A375 (cell line): ENCODE data around the gene TICAM2. TPM values are rescaled to one million over a fixed set of nuclear protein-coding genes. Genes with fewer than 3 reads are reported as not detected.

Source experiments
- total RNA-seq: library from RNA; depleted of rRNA; stranded (reverse); fragments of >200 nt; shearing (Covaris generic); gene quantifications from 2 replicates; pipeline ENCODE4 v1.2.3, GENCODE V29; 2014; rRNA removed

The TICAM2 gene, protein sequence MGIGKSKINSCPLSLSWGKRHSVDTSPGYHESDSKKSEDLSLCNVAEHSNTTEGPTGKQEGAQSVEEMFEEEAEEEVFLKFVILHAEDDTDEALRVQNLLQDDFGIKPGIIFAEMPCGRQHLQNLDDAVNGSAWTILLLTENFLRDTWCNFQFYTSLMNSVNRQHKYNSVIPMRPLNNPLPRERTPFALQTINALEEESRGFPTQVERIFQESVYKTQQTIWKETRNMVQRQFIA
- 2.3 TPM in 2 replicates for total RNA-seq

DNA sequence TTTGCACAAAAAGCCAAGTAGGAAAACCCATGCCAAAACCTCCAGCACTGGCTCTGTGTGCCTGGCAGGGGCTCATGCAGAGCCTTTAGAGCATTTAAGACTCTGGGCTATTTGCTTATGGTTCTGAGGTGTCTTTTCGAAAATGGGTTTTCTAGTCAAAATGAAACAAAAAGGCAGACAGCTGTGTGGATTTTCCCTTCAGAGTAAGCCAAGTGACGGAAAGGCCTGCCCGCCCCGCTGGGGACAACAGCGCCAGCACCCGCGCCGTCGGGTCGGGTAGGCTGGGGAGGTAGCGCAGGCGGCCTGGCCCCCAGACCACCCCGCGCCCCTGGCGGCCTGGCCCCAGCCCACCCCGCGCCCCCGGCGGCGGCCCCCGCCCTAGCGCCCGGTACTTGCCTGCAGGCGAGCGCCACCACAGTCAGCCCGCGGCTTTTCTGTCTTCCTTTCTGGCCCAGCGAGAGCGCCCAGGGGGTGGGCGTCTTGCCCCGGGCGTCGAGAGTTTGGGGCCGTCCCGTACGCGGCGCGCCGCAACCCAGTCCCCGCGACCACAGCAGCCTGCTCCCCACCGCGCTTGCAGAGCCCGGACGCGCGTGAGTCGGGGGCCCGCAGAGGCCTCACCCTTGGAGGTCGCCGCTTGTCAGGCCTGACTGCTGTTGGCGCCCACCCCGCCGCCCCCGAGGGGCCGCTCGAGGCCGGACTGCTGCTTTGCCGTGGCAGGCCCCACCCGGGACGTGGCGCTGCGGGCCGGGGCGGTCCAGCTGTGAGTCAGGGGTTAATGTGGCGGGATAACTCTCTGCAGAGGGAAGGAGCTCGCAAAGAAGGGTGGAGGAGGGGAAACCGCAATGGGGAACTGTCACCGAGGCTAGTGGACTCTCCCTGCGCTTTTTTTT is at the start of gene TICAM2:
TICAM2 (minus strand) TSS at position 779 of the 890 bp plus-strand sequence. CDS start 21,223 bp downstream, outside the sequence.

DNA sequence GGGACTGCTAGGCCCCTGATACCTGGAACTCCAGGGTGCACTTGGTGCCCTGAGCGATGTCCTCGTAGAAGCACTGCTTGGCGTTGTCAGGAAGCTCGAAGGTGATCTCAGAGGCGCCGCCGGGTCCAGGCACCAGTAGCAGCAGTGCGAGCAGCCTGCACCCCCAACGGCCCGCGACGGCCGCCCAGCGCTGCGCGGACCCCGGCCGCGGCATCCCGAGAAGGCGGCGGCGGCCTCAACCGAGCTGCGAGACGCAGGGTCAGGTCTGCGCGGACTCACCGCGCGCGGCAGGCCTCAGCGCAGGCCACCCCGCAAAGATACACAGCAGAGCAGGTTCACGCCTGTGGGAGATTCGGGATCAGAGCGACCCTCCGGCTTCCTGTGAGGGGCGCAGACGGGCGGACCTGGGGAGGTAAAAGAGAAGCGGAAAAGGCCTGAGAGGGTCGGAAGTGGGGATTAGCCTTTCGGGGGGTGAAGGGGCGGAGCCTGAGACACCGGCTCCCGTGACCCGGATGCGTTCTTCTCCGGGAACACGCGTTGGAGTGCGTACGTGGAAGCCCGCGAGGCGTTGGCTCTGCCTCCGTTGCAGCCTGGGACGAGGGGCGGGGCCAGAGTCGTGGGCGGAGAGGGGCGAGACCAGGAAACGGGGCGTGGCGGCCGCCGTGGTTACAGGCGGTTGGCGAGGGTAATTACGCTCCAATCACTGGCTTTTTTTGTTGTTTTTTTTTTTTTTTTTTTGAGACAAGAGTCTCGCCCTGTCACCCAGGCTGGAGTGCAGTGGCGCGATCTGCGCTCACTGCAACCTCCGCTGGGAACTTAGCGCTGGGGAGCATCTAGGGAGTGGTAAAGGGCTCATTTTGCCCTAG is 23.5 kb upstream of the TICAM2 start, which contains the start of gene TMED7:
TMED7 (minus strand) TSS at position 458 of the 866 bp plus-strand sequence; CDS start at position 214, 244 bp downstream.

DNA sequence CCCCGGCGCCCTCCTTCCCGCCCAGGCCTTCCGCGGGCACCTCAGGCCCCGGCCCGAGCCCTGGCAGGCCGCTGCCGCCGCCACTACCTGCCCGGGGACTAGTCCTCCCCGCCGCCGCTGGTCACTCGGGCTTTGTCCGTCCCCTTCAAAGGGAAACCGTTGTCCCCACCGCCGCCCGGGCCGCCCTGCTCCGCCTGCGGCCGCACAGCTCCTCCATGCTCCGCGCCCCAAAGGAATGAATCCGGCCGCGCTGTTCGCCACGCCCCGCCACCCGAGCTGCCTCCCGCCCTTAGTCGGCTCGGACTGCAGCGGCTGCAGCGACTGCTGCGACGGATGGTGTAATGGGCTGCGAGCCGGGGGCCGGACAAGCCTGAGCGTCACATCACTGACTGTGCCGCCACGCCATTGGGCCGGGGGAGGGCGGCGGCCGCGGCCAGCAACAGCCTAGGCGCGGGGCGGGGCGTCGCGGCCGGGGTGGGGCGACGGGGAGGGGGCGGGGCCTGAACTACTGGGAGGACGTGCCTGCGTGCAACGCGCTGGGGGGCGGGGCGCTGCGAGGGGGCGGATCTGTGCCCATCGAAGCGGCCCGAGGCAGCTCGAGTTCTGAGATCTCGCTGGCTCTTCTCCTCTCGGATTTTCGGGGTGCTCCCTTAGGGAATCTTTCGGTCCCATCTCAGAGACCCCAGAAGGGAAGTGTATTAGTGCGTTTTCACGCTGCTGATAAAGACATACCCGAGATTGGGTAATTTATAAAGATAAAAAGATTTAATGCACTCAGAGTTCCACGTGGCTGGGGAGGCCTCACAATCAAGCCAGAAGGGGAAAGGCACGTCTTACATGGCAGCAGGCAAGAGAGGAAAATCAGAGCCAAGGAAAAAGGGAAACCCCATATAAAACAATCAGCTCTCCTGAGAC is 57.6 kb downstream of the TICAM2 start, which contains the start of gene FEM1C:
FEM1C (minus strand) TSS at position 340 of the 915 bp plus-strand sequence. CDS start 1,282 bp downstream, outside the sequence.

Other genes with a start within 250 kb of the TICAM2 start
- gene FEM1C, start 57.7 kb downstream of the TICAM2 start, total RNA-seq, result 8.3 and 8.4 TPM in 2 replicates
- gene TMED7, start 23.6 kb upstream of the TICAM2 start, total RNA-seq, result 182 and 246 TPM in 2 replicates
- 0.98 and 3.0 TPM in 2 replicates for gene CDO1, start 214.2 kb upstream of the TICAM2 start, total RNA-seq
- 36.4 and 42.0 TPM in 2 replicates for gene ATG12, start 239.1 kb upstream of the TICAM2 start, total RNA-seq
- 148 and 180 TPM in 2 replicates for gene AP3S1, start 239.5 kb upstream of the TICAM2 start, total RNA-seq